ENCODE results near the gene P2RX7.
"Not testable (repeated sequence)": the region's sequence is repeated elsewhere in the genome, so short reads cannot be mapped to it uniquely, and the experiment has no call there.

- not testable (repeated sequence) for TF ChIP-seq POLR2A, CTCF (IDR thresholded peaks at IDR 0.05)
Measured at GRCh38 chr12:121208571-121208970, 75.9 kb downstream of the P2RX7 start.
